Endothelial cell of umbilical vein (primary cell): ENCODE measurements around the gene KIAA0825. TPM values are rescaled to one million over a fixed set of nuclear protein-coding genes. Genes with fewer than 3 reads are reported as not detected.

Experiments used
- BruUV-seq: library from RNA; stranded (reverse); fragments of 400-500 nt; replicated peaks from 2 replicates; lab custom pipeline; 2021; lab: Mats Ljungman, UMichigan
- CTCF ChIA-PET: fragments of 300-600, 350-600 bp; sonication (Branson Sonifier 250); formaldehyde crosslinking; loops from one replicate; lab custom pipeline; 2021; ENCODE audit warnings: antibody characterized with exemption, inconsistent platforms; lab: Charles Lee
- POLR2A ChIA-PET: fragments of 300-600, 350-600 bp; sonication (Branson Sonifier 250); formaldehyde crosslinking; loops from one replicate; lab custom pipeline; 2021; ENCODE audit warnings: antibody characterized with exemption, inconsistent platforms; lab: Charles Lee
- DNase-seq: peaks from one replicate; pipeline ENCODE4 v3.0.0-alpha.2; 2011; ENCODE audit warnings: low read depth, low spot score
- FAIRE-seq: peaks from 2 replicates; lab custom pipeline; 2011; peaks lifted over from hg19 to GRCh38; lab: Jason Lieb, UNC
- H2AFZ ChIP-seq: 2 replicates; pipeline ENCODE4 v1.6.0; 2012; ENCODE audit warnings: low read depth, low read length, control low read depth, inconsistent platforms
- H3K27ac ChIP-seq: 2 replicates; pipeline ENCODE4 v1.5.1; 2011; ENCODE audit warnings: low read depth, mild to moderate bottlenecking, control low read depth, low read length, moderate library complexity; ENCODE audit not compliant: insufficient read depth
- H3K27me3 ChIP-seq, 2 experiments: 2 replicates each; pipeline versions ENCODE4 v1.6.0 to v1.6.1; 2011; ENCODE audit warnings: low read length in 2 of 2, mixed read lengths in 1 of 2; ENCODE audit not compliant: control insufficient read depth in 2 of 2, insufficient read depth in 2 of 2
- H3K36me3 ChIP-seq, 2 experiments: 2 replicates in 1 of 2; 3 replicates in 1 of 2; pipeline ENCODE4 v1.5.1; 2011; ENCODE audit warnings: low read length in 2 of 2, mild to moderate bottlenecking in 1 of 2, moderate library complexity in 1 of 2; ENCODE audit not compliant: control insufficient read depth in 2 of 2, insufficient read depth in 2 of 2; ENCODE audit errors: extremely low read depth in 1 of 2
- H3K4me1 ChIP-seq: 3 replicates; pipeline ENCODE4 v1.5.1; 2011; ENCODE audit warnings: mild to moderate bottlenecking, low read length; ENCODE audit not compliant: control insufficient read depth, insufficient read depth; ENCODE audit errors: extremely low read depth
- H3K4me2 ChIP-seq: 2 replicates; pipeline ENCODE4 v1.6.1; 2011; ENCODE audit warnings: low read length, control low read depth, mixed read lengths; ENCODE audit not compliant: insufficient read depth
- H3K4me3 ChIP-seq, 3 experiments: fragments of 200-600 bp in 1 of 3; sonication (generic), shearing (Covaris generic) in 1 of 3; replicated peaks in 1 of 3; 2 replicates each; pipeline ENCODE4 v1.5.1; 2011 to 2016; ENCODE audit warnings: control low read depth in 3 of 3, low read length in 3 of 3, mild to moderate bottlenecking in 2 of 3, inconsistent platforms in 1 of 3, low read depth in 1 of 3, moderate library complexity in 1 of 3; ENCODE audit not compliant: insufficient read depth in 1 of 3
- H3K79me2 ChIP-seq: 2 replicates; pipeline ENCODE4 v1.6.0; 2012; ENCODE audit warnings: low read length, inconsistent platforms; ENCODE audit not compliant: control insufficient read depth, insufficient read depth
- H3K9ac ChIP-seq: replicated peaks from 2 replicates; pipeline ENCODE3; 2011; ENCODE audit warnings: low read length, control low read depth; ENCODE audit not compliant: insufficient read depth; ENCODE audit errors: extremely low read depth
- H3K9me1 ChIP-seq: replicated peaks from 3 replicates; pipeline ENCODE4 v1.6.0; 2011; ENCODE audit warnings: mild to moderate bottlenecking, low read length; ENCODE audit not compliant: control insufficient read depth, insufficient read depth; ENCODE audit errors: extremely low read depth
- H3K9me3 ChIP-seq: replicated peaks from 2 replicates; pipeline ENCODE4 v1.5.1; 2012; ENCODE audit warnings: low read length, inconsistent platforms; ENCODE audit not compliant: control insufficient read depth, insufficient read depth
- H4K20me1 ChIP-seq: replicated peaks from 2 replicates; pipeline ENCODE3; 2011; ENCODE audit warnings: mild to moderate bottlenecking, low read length; ENCODE audit not compliant: control insufficient read depth, insufficient read depth; ENCODE audit errors: extremely low read depth
- EZH2 ChIP-seq: IDR thresholded peaks from 2 replicates; pipeline ENCODE4 v1.6.1; 2012; ENCODE audit warnings: borderline replicate concordance, low read depth, mild to moderate bottlenecking, moderate library complexity, low read length, inconsistent platforms; ENCODE audit not compliant: severe bottlenecking
- GATA2 ChIP-seq: IDR thresholded peaks from 2 replicates; pipeline ENCODE4 v1.7.0; 2011; ENCODE audit warnings: low read depth, mild to moderate bottlenecking, moderate library complexity, mixed read lengths, low read length; ENCODE audit not compliant: insufficient read length, insufficient read depth
- dilution Hi-C: fragments of 300-500 bp; cut with MboI; formaldehyde crosslinking; loops from one replicate; pipeline ENCODE4 v1.15.0; 2019; ENCODE audit warnings: low sequenced_read_pairs; ENCODE audit not compliant: extremely low pct_ligation_motif_present
- intact Hi-C: fragments of 100-400 bp; cut with micrococcal nuclease; formaldehyde crosslinking; loops from one replicate; pipeline ENCODE4 v1.10.0; 2022
- polyA plus RNA-seq, 4 experiments: library from polyadenylated mRNA; depleted of rRNA in 3 of 4; stranded (reverse) in 3 of 4; unstranded in 1 of 4; fragments of >200 nt; gene quantifications; 2 replicates each; pipeline versions ENCODE4 v1.2.1 to v1.2.3, GENCODE V29; 2011 to 2012; ENCODE audit warnings: missing spikeins in 1 of 4
- total RNA-seq: library from RNA; stranded (reverse); gene quantifications from 2 replicates; pipeline ENCODE4 v1.2.3, GENCODE V29; 2021
- TF ChIP-seq, protein P1 (sequence below), 2 donors: IDR thresholded peaks; 1 replicate in 1 of 2; 2 replicates in 1 of 2; pipeline ENCODE4 v1.5.1; 2011; ENCODE audit warnings: low read length in 2 of 2, mild to moderate bottlenecking in 2 of 2, moderate library complexity in 2 of 2, control low read depth in 1 of 2, inconsistent platforms in 1 of 2, low read depth in 1 of 2; ENCODE audit not compliant: insufficient read depth in 1 of 2; ENCODE audit errors: extremely low read depth in 1 of 2

The KIAA0825 gene
- total and polyA plus RNA-seq, 2 donors (not counting 3 experiments of a cell fraction or from before 2014, with no cell fraction given) = 0.15 to 1.1 TPM

DNA sequence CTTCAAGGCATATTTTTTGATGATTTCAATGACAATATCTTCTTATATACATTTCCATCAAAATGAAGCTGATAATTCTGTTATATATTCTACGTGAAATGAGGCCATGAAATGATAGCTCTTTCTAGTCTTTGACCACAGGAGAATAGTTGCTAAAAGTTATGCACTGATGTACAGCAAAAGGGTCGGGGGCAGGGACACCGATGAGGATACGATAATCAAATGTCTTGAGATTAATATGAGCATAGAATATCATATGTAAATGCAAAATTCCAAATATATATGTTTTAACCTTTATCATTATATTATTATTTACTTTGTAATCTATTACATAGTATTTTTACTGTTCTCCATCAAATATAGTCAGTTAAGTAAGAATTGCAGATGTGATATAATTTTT lies 264.8 kb downstream of the KIAA0825 start:
- no peak overlapping the region for H3K4me3 ChIP-seq
- POLR2A ChIA-PET = no interaction called here
- H3K79me2 ChIP-seq = no peaks in the 10 kb centered on the region
- H3K4me2 ChIP-seq = no peak overlapping the region
- intact Hi-C loops = no loop called here
- H4K20me1 ChIP-seq = no peaks in the 10 kb centered on the region
- no peak overlapping the region for H3K9ac ChIP-seq
- H3K36me3 ChIP-seq = no peaks in the 10 kb centered on the region
- no peaks in the 10 kb centered on the region for H3K4me1 ChIP-seq
- DNase-seq = no peak
- H3K27ac ChIP-seq = no peak overlapping the region
- BruUV-seq = no TSS peak
- dilution Hi-C loops = no loop called here
- no peaks in the 10 kb centered on the region for H3K9me1 ChIP-seq
- no peak overlapping the region for H2AFZ ChIP-seq
- no peaks in the 10 kb centered on the region for H3K9me3 ChIP-seq
- CTCF ChIA-PET = no interaction called here
- no peaks in the 10 kb centered on the region for H3K27me3 ChIP-seq
- FAIRE-seq = no peak
- no peak for TF ChIP-seq GATA2

DNA sequence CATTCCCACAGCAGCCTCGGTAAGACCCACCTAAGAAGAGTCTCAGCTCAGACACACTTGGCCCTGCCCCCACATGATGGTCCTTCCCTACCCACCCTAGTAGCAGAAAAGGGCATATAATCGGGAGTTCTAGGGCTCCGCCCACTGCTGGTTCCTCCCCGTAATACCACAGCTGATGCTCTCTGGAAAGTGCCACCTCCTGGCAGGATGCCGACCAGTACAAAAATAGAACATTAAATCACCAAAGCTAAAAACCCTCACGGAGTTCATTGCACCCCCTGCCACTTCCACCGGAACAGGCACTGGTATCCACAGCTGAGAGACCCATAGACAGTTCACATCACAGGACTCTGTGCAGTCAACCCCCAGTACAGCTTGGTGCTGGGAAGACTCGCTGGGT lies 271.3 kb downstream of the KIAA0825 start:
- CTCF ChIA-PET = no interaction called here
- Histone ChIP-seq H3K4me3 (no peak overlapping the region), H3K9me1 (no peaks in the 10 kb centered on the region), H3K9ac (no peak overlapping the region), H4K20me1 (no peaks in the 10 kb centered on the region), H2AFZ (no peak overlapping the region), H3K4me1 (no peaks in the 10 kb centered on the region), H3K36me3 (no peaks in the 10 kb centered on the region), H3K27ac (no peak overlapping the region), H3K4me2 (no peak overlapping the region), H3K27me3 (no peaks in the 10 kb centered on the region), H3K79me2 (no peaks in the 10 kb centered on the region), H3K9me3 (no peaks in the 10 kb centered on the region)
- intact Hi-C loops = no loop called here
- FAIRE-seq = no peak
- DNase-seq = no peak
- POLR2A ChIA-PET = no interaction called here
- TF ChIP-seq, protein P1, sequence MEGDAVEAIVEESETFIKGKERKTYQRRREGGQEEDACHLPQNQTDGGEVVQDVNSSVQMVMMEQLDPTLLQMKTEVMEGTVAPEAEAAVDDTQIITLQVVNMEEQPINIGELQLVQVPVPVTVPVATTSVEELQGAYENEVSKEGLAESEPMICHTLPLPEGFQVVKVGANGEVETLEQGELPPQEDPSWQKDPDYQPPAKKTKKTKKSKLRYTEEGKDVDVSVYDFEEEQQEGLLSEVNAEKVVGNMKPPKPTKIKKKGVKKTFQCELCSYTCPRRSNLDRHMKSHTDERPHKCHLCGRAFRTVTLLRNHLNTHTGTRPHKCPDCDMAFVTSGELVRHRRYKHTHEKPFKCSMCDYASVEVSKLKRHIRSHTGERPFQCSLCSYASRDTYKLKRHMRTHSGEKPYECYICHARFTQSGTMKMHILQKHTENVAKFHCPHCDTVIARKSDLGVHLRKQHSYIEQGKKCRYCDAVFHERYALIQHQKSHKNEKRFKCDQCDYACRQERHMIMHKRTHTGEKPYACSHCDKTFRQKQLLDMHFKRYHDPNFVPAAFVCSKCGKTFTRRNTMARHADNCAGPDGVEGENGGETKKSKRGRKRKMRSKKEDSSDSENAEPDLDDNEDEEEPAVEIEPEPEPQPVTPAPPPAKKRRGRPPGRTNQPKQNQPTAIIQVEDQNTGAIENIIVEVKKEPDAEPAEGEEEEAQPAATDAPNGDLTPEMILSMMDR (IDR thresholded peaks at IDR 0.05; ENCODE audit: extremely low read depth in 1 of 2, insufficient read depth in 1 of 2, low read depth in 1 of 2, low read length in 2 of 2) = no peak
- no peak for TF ChIP-seq GATA2
- TF ChIP-seq EZH2 = no peak
- dilution Hi-C loops = no loop called here
- BruUV-seq = no TSS peak
